IMR-90 (cell line): Measurements from ENCODE around the gene ITM2B.

Source experiments
- CHD1 ChIP-seq: IDR thresholded peaks from 2 replicates; pipeline ENCODE4 v1.6.1; 2012; ENCODE audit warnings: low read depth, low read length, improper control_type of control experiment
- CTCF ChIP-seq: conservative IDR thresholded peaks from 2 replicates; pipeline ENCODE4 v1.5.1; 2012; ENCODE audit warnings: mild to moderate bottlenecking, low read depth, low read length, improper control_type of control experiment
- ELK1 ChIP-seq: fragments of 150-350 bp; IDR thresholded peaks from 2 replicates; pipeline ENCODE4 v1.6.1; 2016; ENCODE audit warnings: low read depth, mild to moderate bottlenecking, low read length, moderate library complexity, borderline replicate concordance
- MAFK ChIP-seq: IDR thresholded peaks from 2 replicates; pipeline ENCODE4 v1.6.1; 2012; ENCODE audit warnings: low read depth, low read length, improper control_type of control experiment
- MXI1 ChIP-seq: IDR thresholded peaks from 2 replicates; pipeline ENCODE4 v1.6.1; 2012; ENCODE audit warnings: low read depth, mild to moderate bottlenecking, low read length, moderate library complexity, borderline replicate concordance
- RAD21 ChIP-seq: IDR thresholded peaks from 2 replicates; pipeline ENCODE4 v1.6.1; 2012; ENCODE audit warnings: low read length, improper control_type of control experiment
- RCOR1 ChIP-seq: IDR thresholded peaks from 2 replicates; pipeline ENCODE4 v1.6.1; 2012; ENCODE audit warnings: mild to moderate bottlenecking, low read length, improper control_type of control experiment; ENCODE audit not compliant: insufficient replicate concordance
- RFX5 ChIP-seq: IDR thresholded peaks from 2 replicates; pipeline ENCODE4 v1.8.0; 2012; ENCODE audit warnings: low read depth, mild to moderate bottlenecking, low read length, moderate library complexity
- SMC3 ChIP-seq: fragments of 150-350 bp; IDR thresholded peaks from 2 replicates; pipeline ENCODE4 v1.6.1; 2016; ENCODE audit warnings: low read depth, mild to moderate bottlenecking, antibody characterized with exemption, low read length, moderate library complexity

GRCh38 chr13:48184260-48184659 lies 48.7 kb upstream of the ITM2B start:
- TF ChIP-seq CTCF (no peak), RAD21 (no peak), MXI1 (no peak), RFX5 (no peak), CHD1 (no peak), RCOR1 (no peak), ELK1 (no peak), MAFK (no peak), SMC3 (no peak)
